Endothelial cell of umbilical vein (primary cell): ENCODE results near the gene WDR72. TPM values are rescaled to one million over a fixed set of nuclear protein-coding genes. Genes with fewer than 3 reads are reported as not detected.

Source experiments
- BruUV-seq: library from RNA; stranded (reverse); fragments of 400-500 nt; replicated peaks from 2 replicates; lab custom pipeline; 2021; lab: Mats Ljungman, UMichigan
- CTCF ChIA-PET: fragments of 300-600, 350-600 bp; sonication (Branson Sonifier 250); formaldehyde crosslinking; loops from one replicate; lab custom pipeline; 2021; ENCODE audit warnings: antibody characterized with exemption, inconsistent platforms; lab: Charles Lee
- POLR2A ChIA-PET: fragments of 300-600, 350-600 bp; sonication (Branson Sonifier 250); formaldehyde crosslinking; loops from one replicate; lab custom pipeline; 2021; ENCODE audit warnings: antibody characterized with exemption, inconsistent platforms; lab: Charles Lee
- DNase-seq: peaks from one replicate; pipeline ENCODE4 v3.0.0-alpha.2; 2011; ENCODE audit warnings: low read depth, low spot score
- FAIRE-seq: peaks from 2 replicates; lab custom pipeline; 2011; peaks lifted over from hg19 to GRCh38; lab: Jason Lieb, UNC
- H2AFZ ChIP-seq: 2 replicates; pipeline ENCODE4 v1.6.0; 2012; ENCODE audit warnings: low read depth, low read length, control low read depth, inconsistent platforms
- H3K27ac ChIP-seq: 2 replicates; pipeline ENCODE4 v1.5.1; 2011; ENCODE audit warnings: low read depth, mild to moderate bottlenecking, control low read depth, low read length, moderate library complexity; ENCODE audit not compliant: insufficient read depth
- H3K27me3 ChIP-seq, 2 experiments: 2 replicates each; pipeline versions ENCODE4 v1.6.0 to v1.6.1; 2011; ENCODE audit warnings: low read length in 2 of 2, mixed read lengths in 1 of 2; ENCODE audit not compliant: control insufficient read depth in 2 of 2, insufficient read depth in 2 of 2
- H3K36me3 ChIP-seq, 2 experiments: 2 replicates in 1 of 2; 3 replicates in 1 of 2; pipeline ENCODE4 v1.5.1; 2011; ENCODE audit warnings: low read length in 2 of 2, mild to moderate bottlenecking in 1 of 2, moderate library complexity in 1 of 2; ENCODE audit not compliant: control insufficient read depth in 2 of 2, insufficient read depth in 2 of 2; ENCODE audit errors: extremely low read depth in 1 of 2
- H3K4me1 ChIP-seq: 3 replicates; pipeline ENCODE4 v1.5.1; 2011; ENCODE audit warnings: mild to moderate bottlenecking, low read length; ENCODE audit not compliant: control insufficient read depth, insufficient read depth; ENCODE audit errors: extremely low read depth
- H3K4me2 ChIP-seq: 2 replicates; pipeline ENCODE4 v1.6.1; 2011; ENCODE audit warnings: low read length, control low read depth, mixed read lengths; ENCODE audit not compliant: insufficient read depth
- H3K4me3 ChIP-seq, 3 experiments: fragments of 200-600 bp in 1 of 3; sonication (generic), shearing (Covaris generic) in 1 of 3; replicated peaks in 1 of 3; 2 replicates each; pipeline ENCODE4 v1.5.1; 2011 to 2016; ENCODE audit warnings: control low read depth in 3 of 3, low read length in 3 of 3, mild to moderate bottlenecking in 2 of 3, inconsistent platforms in 1 of 3, low read depth in 1 of 3, moderate library complexity in 1 of 3; ENCODE audit not compliant: insufficient read depth in 1 of 3
- H3K79me2 ChIP-seq: 2 replicates; pipeline ENCODE4 v1.6.0; 2012; ENCODE audit warnings: low read length, inconsistent platforms; ENCODE audit not compliant: control insufficient read depth, insufficient read depth
- H3K9ac ChIP-seq: replicated peaks from 2 replicates; pipeline ENCODE3; 2011; ENCODE audit warnings: low read length, control low read depth; ENCODE audit not compliant: insufficient read depth; ENCODE audit errors: extremely low read depth
- H3K9me1 ChIP-seq: replicated peaks from 3 replicates; pipeline ENCODE4 v1.6.0; 2011; ENCODE audit warnings: mild to moderate bottlenecking, low read length; ENCODE audit not compliant: control insufficient read depth, insufficient read depth; ENCODE audit errors: extremely low read depth
- H3K9me3 ChIP-seq: replicated peaks from 2 replicates; pipeline ENCODE4 v1.5.1; 2012; ENCODE audit warnings: low read length, inconsistent platforms; ENCODE audit not compliant: control insufficient read depth, insufficient read depth
- H4K20me1 ChIP-seq: replicated peaks from 2 replicates; pipeline ENCODE3; 2011; ENCODE audit warnings: mild to moderate bottlenecking, low read length; ENCODE audit not compliant: control insufficient read depth, insufficient read depth; ENCODE audit errors: extremely low read depth
- EZH2 ChIP-seq: IDR thresholded peaks from 2 replicates; pipeline ENCODE4 v1.6.1; 2012; ENCODE audit warnings: borderline replicate concordance, low read depth, mild to moderate bottlenecking, moderate library complexity, low read length, inconsistent platforms; ENCODE audit not compliant: severe bottlenecking
- FOS ChIP-seq: IDR thresholded peaks from 2 replicates; pipeline ENCODE4 v1.6.1; 2011; ENCODE audit warnings: mild to moderate bottlenecking, low read length, moderate library complexity, borderline replicate concordance; ENCODE audit not compliant: insufficient read depth
- GATA2 ChIP-seq: IDR thresholded peaks from 2 replicates; pipeline ENCODE4 v1.7.0; 2011; ENCODE audit warnings: low read depth, mild to moderate bottlenecking, moderate library complexity, mixed read lengths, low read length; ENCODE audit not compliant: insufficient read length, insufficient read depth
- POLR2AphosphoS5 ChIP-seq: IDR thresholded peaks from 2 replicates; pipeline ENCODE4 v1.6.1; 2012; ENCODE audit warnings: low read depth, mild to moderate bottlenecking, control low read depth, low read length, moderate library complexity; ENCODE audit not compliant: insufficient read depth
- dilution Hi-C: fragments of 300-500 bp; cut with MboI; formaldehyde crosslinking; loops from one replicate; pipeline ENCODE4 v1.15.0; 2019; ENCODE audit warnings: low sequenced_read_pairs; ENCODE audit not compliant: extremely low pct_ligation_motif_present
- intact Hi-C: fragments of 100-400 bp; cut with micrococcal nuclease; formaldehyde crosslinking; loops from one replicate; pipeline ENCODE4 v1.10.0; 2022
- polyA plus RNA-seq, 4 experiments: library from polyadenylated mRNA; depleted of rRNA in 3 of 4; stranded (reverse) in 3 of 4; unstranded in 1 of 4; fragments of >200 nt; gene quantifications; 2 replicates each; pipeline versions ENCODE4 v1.2.1 to v1.2.3, GENCODE V29; 2011 to 2012; ENCODE audit warnings: missing spikeins in 1 of 4
- total RNA-seq: library from RNA; stranded (reverse); gene quantifications from 2 replicates; pipeline ENCODE4 v1.2.3, GENCODE V29; 2021
- TF ChIP-seq, protein P1 (sequence below), 2 donors: IDR thresholded peaks; 1 replicate in 1 of 2; 2 replicates in 1 of 2; pipeline ENCODE4 v1.5.1; 2011; ENCODE audit warnings: low read length in 2 of 2, mild to moderate bottlenecking in 2 of 2, moderate library complexity in 2 of 2, control low read depth in 1 of 2, inconsistent platforms in 1 of 2, low read depth in 1 of 2; ENCODE audit not compliant: insufficient read depth in 1 of 2; ENCODE audit errors: extremely low read depth in 1 of 2

The WDR72 gene
- total and polyA plus RNA-seq, 2 donors (not counting 3 experiments of a cell fraction or from before 2014, with no cell fraction given), result not detected

- no peaks in the 10 kb centered on the region for H3K9me3 ChIP-seq
- no peak for DNase-seq
- H3K27me3 ChIP-seq, result no peaks in the 10 kb centered on the region
- H3K27ac ChIP-seq, result no peak overlapping the region
- dilution Hi-C loops (no loop called here), intact Hi-C loops (no loop called here)
- TF ChIP-seq GATA2, result no peak
- H3K4me1 ChIP-seq, result no peaks in the 10 kb centered on the region
- H2AFZ ChIP-seq, result no peak overlapping the region
- no peak overlapping the region for H3K4me3 ChIP-seq
- ChIA-PET POLR2A (no interaction called here), CTCF (no interaction called here)
- no peaks in the 10 kb centered on the region for H4K20me1 ChIP-seq
- no peaks in the 10 kb centered on the region for H3K9me1 ChIP-seq
- H3K9ac ChIP-seq, result no peak overlapping the region
- H3K36me3 ChIP-seq, result no peaks in the 10 kb centered on the region
- no peaks in the 10 kb centered on the region for H3K79me2 ChIP-seq
- FAIRE-seq, result no peak
- BruUV-seq, result no TSS peak
- no peak overlapping the region for H3K4me2 ChIP-seq
Measured at GRCh38 chr15:53473435-53473834, 286.0 kb downstream of the WDR72 start.

GRCh38 chr15:53472883-53473282, 286.6 kb downstream of the WDR72 start:
- Histone ChIP-seq H2AFZ (no peak overlapping the region), H4K20me1 (no peaks in the 10 kb centered on the region), H3K9ac (no peak overlapping the region), H3K36me3 (no peaks in the 10 kb centered on the region), H3K4me2 (no peak overlapping the region), H3K9me3 (no peaks in the 10 kb centered on the region), H3K4me3 (no peak overlapping the region), H3K9me1 (no peaks in the 10 kb centered on the region), H3K27ac (no peak overlapping the region), H3K79me2 (no peaks in the 10 kb centered on the region), H3K27me3 (no peaks in the 10 kb centered on the region), H3K4me1 (no peaks in the 10 kb centered on the region)
- dilution Hi-C loops (no loop called here), intact Hi-C loops (no loop called here)
- CTCF ChIA-PET, result no interaction called here
- DNase-seq (no peak), FAIRE-seq (no peak)
- BruUV-seq, result no TSS peak
- POLR2A ChIA-PET, result no interaction called here
- TF ChIP-seq EZH2 (no peak), POLR2AphosphoS5 (no peak), FOS (no peak)
- TF ChIP-seq, protein P1, sequence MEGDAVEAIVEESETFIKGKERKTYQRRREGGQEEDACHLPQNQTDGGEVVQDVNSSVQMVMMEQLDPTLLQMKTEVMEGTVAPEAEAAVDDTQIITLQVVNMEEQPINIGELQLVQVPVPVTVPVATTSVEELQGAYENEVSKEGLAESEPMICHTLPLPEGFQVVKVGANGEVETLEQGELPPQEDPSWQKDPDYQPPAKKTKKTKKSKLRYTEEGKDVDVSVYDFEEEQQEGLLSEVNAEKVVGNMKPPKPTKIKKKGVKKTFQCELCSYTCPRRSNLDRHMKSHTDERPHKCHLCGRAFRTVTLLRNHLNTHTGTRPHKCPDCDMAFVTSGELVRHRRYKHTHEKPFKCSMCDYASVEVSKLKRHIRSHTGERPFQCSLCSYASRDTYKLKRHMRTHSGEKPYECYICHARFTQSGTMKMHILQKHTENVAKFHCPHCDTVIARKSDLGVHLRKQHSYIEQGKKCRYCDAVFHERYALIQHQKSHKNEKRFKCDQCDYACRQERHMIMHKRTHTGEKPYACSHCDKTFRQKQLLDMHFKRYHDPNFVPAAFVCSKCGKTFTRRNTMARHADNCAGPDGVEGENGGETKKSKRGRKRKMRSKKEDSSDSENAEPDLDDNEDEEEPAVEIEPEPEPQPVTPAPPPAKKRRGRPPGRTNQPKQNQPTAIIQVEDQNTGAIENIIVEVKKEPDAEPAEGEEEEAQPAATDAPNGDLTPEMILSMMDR (IDR thresholded peaks at IDR 0.05; ENCODE audit: extremely low read depth in 1 of 2, insufficient read depth in 1 of 2, low read depth in 1 of 2, low read length in 2 of 2), result no peak
